HepG2 (cell line): ENCODE data around the gene WFDC12. TPM values are rescaled to one million over a fixed set of nuclear protein-coding genes. Genes with fewer than 3 reads are reported as not detected.

ENCODE experiments used
- AGO1 ChIP-seq: fragments of 200-400 bp; formaldehyde crosslinking; IDR thresholded peaks from 2 replicates; pipeline ENCODE4 v1.6.1; 2017; ENCODE audit warnings: mild to moderate bottlenecking, low read depth, low read length, moderate library complexity; ENCODE audit not compliant: poor library complexity, severe bottlenecking
- DNMT1 ChIP-seq: sonication (generic); formaldehyde crosslinking; IDR thresholded peaks from 2 replicates; pipeline ENCODE4 v1.5.1; 2020; ENCODE audit warnings: mild to moderate bottlenecking, missing genetic modification reagents
- GTF2F1 ChIP-seq: fragments of 150-350 bp; IDR thresholded peaks from 2 replicates; pipeline ENCODE4 v1.6.1; 2014; ENCODE audit warnings: low read length
- HES4 ChIP-seq: sonication (generic); formaldehyde crosslinking; IDR thresholded peaks from 2 replicates; pipeline ENCODE4 v1.9.0; 2021; ENCODE audit warnings: mild to moderate bottlenecking, missing genetic modification reagents, borderline replicate concordance
- KDM5B ChIP-seq: sonication (generic); formaldehyde crosslinking; IDR thresholded peaks from 2 replicates; pipeline ENCODE4 v1.4.0; 2020; ENCODE audit warnings: missing genetic modification reagents, mild to moderate bottlenecking, borderline replicate concordance
- MTERF4 ChIP-seq: sonication (generic); formaldehyde crosslinking; IDR thresholded peaks from 2 replicates; pipeline ENCODE4 v1.8.0; 2023; ENCODE audit warnings: mild to moderate bottlenecking, missing genetic modification reagents
- NR2F2 ChIP-seq: IDR thresholded peaks from 2 replicates; pipeline ENCODE4 v1.6.1; 2012; ENCODE audit warnings: low read depth, inconsistent platforms, borderline replicate concordance
- STAT5B ChIP-seq: sonication (generic); formaldehyde crosslinking; IDR thresholded peaks from 2 replicates; pipeline ENCODE4 v1.4.0; 2020; ENCODE audit warnings: missing genetic modification reagents
- TP53 ChIP-seq: sonication (generic); formaldehyde crosslinking; conservative IDR thresholded peaks from 2 replicates; pipeline ENCODE4 v1.4.0; 2020; ENCODE audit warnings: missing genetic modification reagents
- ZSCAN29 ChIP-seq: sonication (generic); formaldehyde crosslinking; conservative IDR thresholded peaks from 2 replicates; pipeline ENCODE4 v1.4.0; 2020; ENCODE audit warnings: mild to moderate bottlenecking, missing genetic modification reagents
- polyA plus RNA-seq, 8 experiments: library from polyadenylated mRNA; depleted of rRNA in 3 of 8; stranded (reverse) in 7 of 8; unstranded in 1 of 8; fragments of >200 nt; fragmentation: Illumina TruSeq in 4 of 8; extraction: Trizol in 4 of 8; gene quantifications; 2 replicates each; pipeline versions ENCODE4 v1.2.1 to v1.2.3, GENCODE V29; 2011 to 2016; ENCODE audit warnings: low read depth in 4 of 8, missing spikeins in 1 of 8, mixed read lengths in 1 of 8; ENCODE audit not compliant: insufficient read depth in 1 of 8
- total RNA-seq, 5 experiments: library from RNA; depleted of rRNA; stranded (reverse); fragments of >200 nt; fragmentation: Illumina TruSeq; extraction: Trizol; gene quantifications; 2 replicates each; pipeline ENCODE4 v1.2.3, GENCODE V29; 2016; ENCODE audit warnings: low read depth in 1 of 5
- TF ChIP-seq, protein P1 (sequence below): sonication (generic); formaldehyde crosslinking; IDR thresholded peaks from 2 replicates; pipeline ENCODE4 v1.5.1; 2020; ENCODE audit warnings: mild to moderate bottlenecking, missing genetic modification reagents
- TF ChIP-seq, protein P2 (sequence below): sonication (generic); formaldehyde crosslinking; conservative IDR thresholded peaks from 2 replicates; pipeline ENCODE4 v1.4.0; 2020; ENCODE audit warnings: missing genetic modification reagents

Gene WFDC12
- total and polyA plus RNA-seq, 2 of the 13 experiments (the other 11 are each of a cell fraction or from before 2014, with no cell fraction given), result not detected

- no peak for TF ChIP-seq ZSCAN29 (CRISPR knock-in tag)
- TF ChIP-seq AGO1, result no peak
- TF ChIP-seq, protein P1, sequence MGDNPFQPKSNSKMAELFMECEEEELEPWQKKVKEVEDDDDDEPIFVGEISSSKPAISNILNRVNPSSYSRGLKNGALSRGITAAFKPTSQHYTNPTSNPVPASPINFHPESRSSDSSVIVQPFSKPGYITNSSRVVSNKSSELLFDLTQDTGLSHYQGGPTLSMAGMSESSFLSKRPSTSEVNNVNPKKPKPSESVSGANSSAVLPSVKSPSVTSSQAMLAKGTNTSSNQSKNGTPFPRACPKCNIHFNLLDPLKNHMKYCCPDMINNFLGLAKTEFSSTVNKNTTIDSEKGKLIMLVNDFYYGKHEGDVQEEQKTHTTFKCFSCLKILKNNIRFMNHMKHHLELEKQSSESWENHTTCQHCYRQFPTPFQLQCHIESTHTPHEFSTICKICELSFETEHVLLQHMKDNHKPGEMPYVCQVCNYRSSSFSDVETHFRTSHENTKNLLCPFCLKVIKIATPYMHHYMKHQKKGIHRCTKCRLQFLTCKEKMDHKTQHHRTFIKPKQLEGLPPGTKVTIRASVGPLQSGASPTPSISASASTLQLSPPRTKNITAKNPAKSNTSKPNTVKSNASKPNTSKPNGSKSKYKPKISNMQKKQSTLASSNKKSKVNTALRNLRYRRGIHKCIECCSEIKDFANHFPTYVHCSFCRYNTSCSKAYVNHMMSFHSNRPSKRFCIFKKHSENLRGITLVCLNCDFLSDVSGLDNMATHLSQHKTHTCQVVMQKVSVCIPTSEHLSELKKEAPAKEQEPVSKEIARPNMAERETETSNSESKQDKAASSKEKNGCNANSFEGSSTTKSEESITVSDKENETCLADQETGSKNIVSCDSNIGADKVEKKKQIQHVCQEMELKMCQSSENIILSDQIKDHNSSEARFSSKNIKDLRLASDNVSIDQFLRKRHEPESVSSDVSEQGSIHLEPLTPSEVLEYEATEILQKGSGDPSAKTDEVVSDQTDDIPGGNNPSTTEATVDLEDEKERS (CRISPR knock-in tag), result no peak
- no peak for TF ChIP-seq STAT5B
- 0 out of 2 replicates have a peak, but pooled peaks have one; percentile 41 for TF ChIP-seq HES4 (CRISPR knock-in tag)
- TF ChIP-seq GTF2F1, result no peak
- no peak for TF ChIP-seq DNMT1
- TF ChIP-seq, protein P2, sequence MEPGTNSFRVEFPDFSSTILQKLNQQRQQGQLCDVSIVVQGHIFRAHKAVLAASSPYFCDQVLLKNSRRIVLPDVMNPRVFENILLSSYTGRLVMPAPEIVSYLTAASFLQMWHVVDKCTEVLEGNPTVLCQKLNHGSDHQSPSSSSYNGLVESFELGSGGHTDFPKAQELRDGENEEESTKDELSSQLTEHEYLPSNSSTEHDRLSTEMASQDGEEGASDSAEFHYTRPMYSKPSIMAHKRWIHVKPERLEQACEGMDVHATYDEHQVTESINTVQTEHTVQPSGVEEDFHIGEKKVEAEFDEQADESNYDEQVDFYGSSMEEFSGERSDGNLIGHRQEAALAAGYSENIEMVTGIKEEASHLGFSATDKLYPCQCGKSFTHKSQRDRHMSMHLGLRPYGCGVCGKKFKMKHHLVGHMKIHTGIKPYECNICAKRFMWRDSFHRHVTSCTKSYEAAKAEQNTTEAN (CRISPR knock-in tag), result no peak
- no peak for TF ChIP-seq KDM5B (CRISPR knock-in tag)
- no peak for TF ChIP-seq TP53 (CRISPR knock-in tag)
- TF ChIP-seq NR2F2, result no peak
- TF ChIP-seq MTERF4 (CRISPR knock-in tag), result 0 out of 2 replicates have a peak, but pooled peaks have one; percentile 50
Measured at GRCh38 chr20:45094864-45095574, 29.2 kb downstream of the WFDC12 start (continued).
